Sigmoid colon (tissue), 7 donors: ENCODE results near the gene TSPYL2. TPM values are rescaled to one million over a fixed set of nuclear protein-coding genes. Genes with fewer than 3 reads are reported as not detected.

Experiments used
- DNase-seq: peaks from one replicate; pipeline ENCODE4 v3.0.0-alpha.2; 2019
- H3K27ac ChIP-seq, 4 donors: fragments of 200-600 bp; sonication (generic); one replicate each; pipeline ENCODE4 v1.5.1; 2016 to 2019; ENCODE audit warnings: mild to moderate bottlenecking in 1 of 4
- H3K27me3 ChIP-seq, 3 donors: fragments of 200-600 bp; sonication (generic); one replicate each; pipeline ENCODE4 v1.5.1; 2019; ENCODE audit warnings: mild to moderate bottlenecking in 1 of 3
- H3K36me3 ChIP-seq, 4 donors: fragments of 200-600 bp; sonication (generic); one replicate each; pipeline ENCODE4 v1.5.1; 2016 to 2019
- H3K4me1 ChIP-seq, 4 donors: fragments of 200-600 bp; sonication (generic); one replicate each; pipeline ENCODE4 v1.5.1; 2017 to 2019
- H3K4me3 ChIP-seq, 4 donors: fragments of 200-600 bp; sonication (generic); one replicate each; pipeline ENCODE4 v1.5.1; 2017 to 2019; ENCODE audit warnings: mild to moderate bottlenecking in 2 of 4, moderate library complexity in 1 of 4
- H3K9me3 ChIP-seq, 4 donors: fragments of 200-600 bp in 3 of 4; sonication (generic) in 3 of 4; one replicate each; pipeline versions ENCODE4 v1.5.1 to v1.6.1; 2013 to 2019
- CTCF ChIP-seq, 4 experiments: fragments of 450-650 bp in 3 of 4; fragments of 200-600 bp in 1 of 4; IDR thresholded peaks; one replicate each; pipeline ENCODE4 v1.5.1; 2016 to 2019; ENCODE audit warnings: antibody characterized with exemption in 4 of 4, mild to moderate bottlenecking in 3 of 4, moderate library complexity in 2 of 4
- EP300 ChIP-seq, 4 donors: sonication (generic); formaldehyde crosslinking; IDR thresholded peaks; one replicate each; pipeline ENCODE4 v1.6.1; 2017; ENCODE audit warnings: antibody characterized with exemption in 4 of 4
- POLR2A ChIP-seq, 2 donors: fragments of 450-650 bp; IDR thresholded peaks; one replicate each; pipeline ENCODE4 v1.6.1; 2016; ENCODE audit warnings: antibody characterized with exemption in 2 of 2, mild to moderate bottlenecking in 2 of 2, moderate library complexity in 2 of 2
- POLR2AphosphoS5 ChIP-seq, 4 donors: sonication (generic); formaldehyde crosslinking; IDR thresholded peaks; one replicate each; pipeline ENCODE4 v1.6.1; 2017; ENCODE audit warnings: antibody characterized with exemption in 4 of 4
- WGBS, 2 donors: extraction: QIAGEN DNeasy Blood & Tissue Kit; methylation state at CpG; one replicate each; pipeline ENCODE4 v1.1.7; 2013; 5-methylcytosine and 5-hydroxymethylcytosine counted together
- intact Hi-C: fragments of 100-400 bp; cut with DNase I; formaldehyde crosslinking; loops from one replicate; pipeline ENCODE4 v1.15.1; 2023
- polyA plus RNA-seq, 3 donors: library from polyadenylated mRNA; stranded (reverse); fragments of 200-250 nt; gene quantifications; one replicate each; pipeline ENCODE4 v1.2.3, GENCODE V29; 2013
- total RNA-seq, 4 donors: library from RNA; depleted of rRNA; stranded (reverse); fragments of >200 nt; gene quantifications; one replicate each; pipeline ENCODE4 v1.1.0, GENCODE V29; 2016
- donor health status: healthy with polysubstance abuse.
- donor health status: Bipolar disorder and iron deficiency.
- donor health status: healthy.

The TSPYL2 gene
- total RNA-seq = 100 to 1,000 TPM in 1 of 4 donors, 10 to 100 TPM in 3; 50.3 to 109 (median 71.6) TPM
- polyA plus RNA-seq = 10 to 100 TPM in 1 of 3 donors, 1 to 10 TPM in 2; 2.5 to 25.8 (median 6.6) TPM

GRCh38 chrX:53081925-53082772, at the start of gene TSPYL2:
TSPYL2 (plus strand) TSS chrX:53082367; CDS start chrX:53082499, 132 bp downstream.
- H3K36me3 ChIP-seq = peaks cover 0 to 25% (median 7%) of the 10 kb centered on the region in 4 donors
- TF ChIP-seq POLR2AphosphoS5 (IDR thresholded peaks at IDR 0.05) (peak; percentile 98 to 100 (median 100)), POLR2A (IDR thresholded peaks at IDR 0.05) (peak; percentile 96 to 97), CTCF (IDR thresholded peaks at IDR 0.05) (no peak), EP300 (IDR thresholded peaks at IDR 0.05) (no peak)
- peaks cover 0 to 41% (median 28%) of the 10 kb centered on the region in 4 donors for H3K4me1 ChIP-seq
- H3K9me3 ChIP-seq = no peaks in the 10 kb centered on the region
- WGBS, 2 donors = 0% methylated on average over 86 of the region's 86 CpGs
- peak within 1 kb of the TSS; percentile 81 to 86 (median 86) for H3K4me3 ChIP-seq
- intact Hi-C loops = no loop called here
- H3K27me3 ChIP-seq = no peaks in the 10 kb centered on the region
- H3K27ac ChIP-seq = peak within 1 kb of the TSS; percentile 92 to 97 (median 96)
- peak; percentile 98 for DNase-seq

DNA sequence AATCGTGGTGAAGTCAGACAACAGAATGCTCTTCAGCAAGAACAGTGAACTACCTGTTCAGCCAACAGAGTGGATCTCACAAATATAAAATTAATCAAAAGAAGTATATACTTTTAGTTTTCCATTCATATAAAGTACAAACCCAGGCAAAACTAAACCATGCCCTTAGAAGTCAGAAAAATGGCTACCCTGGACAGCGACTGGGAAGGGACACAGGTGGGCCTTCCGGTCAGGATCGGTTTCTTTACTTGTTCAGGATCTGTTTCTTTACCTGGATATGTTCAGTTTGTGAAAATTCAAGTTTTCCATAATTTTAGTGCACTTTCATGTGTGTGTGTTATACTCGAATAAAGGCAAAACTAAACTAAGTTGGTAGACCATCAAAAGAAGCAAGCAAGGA, 46.0 kb upstream of the TSPYL2 start:
- intact Hi-C loops = no loop called here
- TF ChIP-seq POLR2AphosphoS5 (IDR thresholded peaks at IDR 0.05) = no peak
- no peak for TF ChIP-seq CTCF (IDR thresholded peaks at IDR 0.05)
- TF ChIP-seq EP300 (IDR thresholded peaks at IDR 0.05) = no peak
- TF ChIP-seq POLR2A (IDR thresholded peaks at IDR 0.05) = no peak
- no peaks in the 10 kb centered on the region for H3K4me1 ChIP-seq
- H3K27me3 ChIP-seq = no peaks in the 10 kb centered on the region
- H3K9me3 ChIP-seq = no peaks in the 10 kb centered on the region
- H3K36me3 ChIP-seq = no peaks in the 10 kb centered on the region
- H3K27ac ChIP-seq = no peak overlapping the region
- WGBS, 2 donors = 76 to 82% methylated on average over 5 of the region's 5 CpGs
- no peak for DNase-seq
- H3K4me3 ChIP-seq = no peak overlapping the region

- 71 to 83% methylated on average over 4 of the region's 4 CpGs for WGBS, 2 donors
- H3K9me3 ChIP-seq = no peaks in the 10 kb centered on the region
Observed at GRCh38 chrX:53039236-53039635, 42.9 kb upstream of the TSPYL2 start.

GRCh38 chrX:53044995-53045394, 37.2 kb upstream of the TSPYL2 start:
- Histone ChIP-seq H3K36me3 (no peaks in the 10 kb centered on the region), H3K9me3 (no peaks in the 10 kb centered on the region), H3K4me3 (no peak overlapping the region), H3K4me1 (peaks cover 0 to 15% (median 3%) of the 10 kb centered on the region in 4 donors), H3K27ac (peak overlapping the region in 1 of 4 donors; percentile 23), H3K27me3 (no peaks in the 10 kb centered on the region)
- 27 to 62% methylated on average over 5 of the region's 5 CpGs for WGBS, 2 donors
- no peak for TF ChIP-seq CTCF (IDR thresholded peaks at IDR 0.05)
- no peak for TF ChIP-seq EP300 (IDR thresholded peaks at IDR 0.05)
- TF ChIP-seq POLR2A (IDR thresholded peaks at IDR 0.05) = no peak
- no peak for TF ChIP-seq POLR2AphosphoS5 (IDR thresholded peaks at IDR 0.05)
- no peak for DNase-seq
- intact Hi-C loops = loop anchor here (5.0 kb wide), 1 partner anchor 48 kb away; no protein-coding TSS in a partner anchor

More at GRCh38 chrX:53039236-53039635, 42.9 kb upstream of the TSPYL2 start:
- Histone ChIP-seq H3K27me3 (no peaks in the 10 kb centered on the region), H3K4me3 (no peak overlapping the region), H3K27ac (no peak overlapping the region), H3K4me1 (no peaks in the 10 kb centered on the region), H3K36me3 (no peaks in the 10 kb centered on the region)
- intact Hi-C loops = no loop called here
- no peak for DNase-seq
- TF ChIP-seq POLR2AphosphoS5 (IDR thresholded peaks at IDR 0.05) (no peak), CTCF (IDR thresholded peaks at IDR 0.05) (no peak), POLR2A (IDR thresholded peaks at IDR 0.05) (no peak), EP300 (IDR thresholded peaks at IDR 0.05) (no peak)
